Fibroblast of skin of abdomen (primary cell): ENCODE data around the gene SH3RF3.

Source experiments
- DNase-seq: peaks from one replicate; pipeline ENCODE4 v3.0.0-alpha.2; 2013

Gene SH3RF3

GRCh38 chr2:109288544-109289368, 159.8 kb downstream of the SH3RF3 start:
- DNase-seq: no peak

GRCh38 chr2:109289504-109290222, 160.7 kb downstream of the SH3RF3 start:
- no peak for DNase-seq

DNA sequence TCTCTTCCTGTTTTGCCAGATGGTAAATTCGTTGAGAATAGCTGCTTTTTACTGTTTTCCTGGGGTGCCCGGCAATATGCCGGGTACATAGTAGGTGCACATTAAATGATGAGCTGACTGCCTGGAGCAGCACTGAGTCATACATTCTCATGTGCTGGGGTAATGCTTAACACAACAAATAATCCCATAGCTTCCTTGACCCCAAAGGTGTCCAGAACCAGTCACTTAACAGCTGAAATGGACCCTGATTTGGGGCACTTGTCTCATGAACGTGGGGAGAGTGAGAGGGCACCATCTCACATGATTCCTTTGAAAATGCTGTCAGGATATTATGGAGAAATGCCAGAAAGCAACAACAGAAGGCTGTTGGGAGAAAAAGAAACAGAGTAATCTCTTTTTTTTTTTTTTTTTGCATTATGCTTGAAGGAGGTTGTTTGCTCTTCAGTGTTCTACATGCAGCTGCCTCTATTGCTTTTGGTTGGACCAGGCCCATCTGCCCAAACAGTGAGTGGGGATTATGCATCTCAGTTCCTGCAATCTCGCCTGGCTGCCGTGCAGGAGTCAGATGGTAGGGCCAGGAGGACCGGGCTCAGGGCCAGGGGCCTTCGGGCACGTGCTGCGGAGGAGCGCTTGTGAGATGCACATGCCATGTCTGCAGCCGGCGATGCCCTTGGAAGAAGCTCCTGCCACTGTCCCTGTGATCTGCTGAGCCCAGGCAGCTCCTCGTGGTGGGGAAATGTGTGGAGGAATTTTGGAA, 162.1 kb downstream of the SH3RF3 start:
- no peak for DNase-seq

GRCh38 chr2:109292386-109292785, 163.4 kb downstream of the SH3RF3 start:
- no peak for DNase-seq

GRCh38 chr2:109293663-109294062, 164.7 kb downstream of the SH3RF3 start:
- no peak for DNase-seq

DNA sequence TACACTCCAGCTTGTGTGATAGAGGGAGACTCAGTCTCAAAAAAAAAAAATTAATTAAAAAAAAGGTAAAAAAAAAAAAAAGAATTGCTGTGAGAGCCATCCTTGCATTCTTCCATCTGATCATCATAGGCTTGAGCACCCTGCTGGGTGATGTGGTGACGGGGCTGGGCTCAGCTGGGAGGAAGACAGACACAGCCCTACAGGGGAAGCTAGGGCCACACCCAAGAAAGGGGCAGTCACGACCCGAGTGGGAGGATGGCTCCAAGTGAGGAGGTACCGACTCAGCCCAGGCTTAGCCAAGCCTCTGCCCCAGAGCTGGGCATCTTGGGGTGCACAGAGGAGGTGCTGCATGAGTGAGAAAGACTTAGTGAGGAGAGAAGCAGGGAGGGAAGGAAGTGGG, 165.5 kb downstream of the SH3RF3 start:
- no peak for DNase-seq

GRCh38 chr2:109295070-109295780, 166.2 kb downstream of the SH3RF3 start:
- DNase-seq: no peak

DNA sequence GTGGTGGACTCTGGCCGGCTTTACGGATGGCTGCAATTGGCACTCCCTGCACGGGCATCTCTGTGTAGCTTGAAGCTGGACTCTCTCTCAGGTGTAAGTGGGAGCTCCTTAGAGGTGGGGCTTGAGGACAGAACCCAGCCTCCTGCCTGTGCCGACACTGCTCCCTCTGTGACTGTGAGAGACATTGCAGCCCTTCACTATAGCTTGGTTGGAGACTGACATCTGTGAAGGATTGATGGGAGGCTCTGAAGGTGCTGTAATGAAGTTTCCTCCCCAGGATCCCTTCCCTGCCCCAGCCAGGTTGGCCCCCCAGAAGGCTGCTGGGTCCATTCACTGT, 166.7 kb downstream of the SH3RF3 start:
- DNase-seq: no peak

GRCh38 chr2:109297566-109298490, 168.8 kb downstream of the SH3RF3 start:
- DNase-seq: no peak

GRCh38 chr2:109298851-109299250, 169.8 kb downstream of the SH3RF3 start:
- no peak for DNase-seq

GRCh38 chr2:109299536-109299935, 170.5 kb downstream of the SH3RF3 start:
- no peak for DNase-seq

- no peak for DNase-seq
Observed at GRCh38 chr2:109300582-109300981, 171.6 kb downstream of the SH3RF3 start.

GRCh38 chr2:109301746-109302145, 172.7 kb downstream of the SH3RF3 start:
- DNase-seq: no peak

DNA sequence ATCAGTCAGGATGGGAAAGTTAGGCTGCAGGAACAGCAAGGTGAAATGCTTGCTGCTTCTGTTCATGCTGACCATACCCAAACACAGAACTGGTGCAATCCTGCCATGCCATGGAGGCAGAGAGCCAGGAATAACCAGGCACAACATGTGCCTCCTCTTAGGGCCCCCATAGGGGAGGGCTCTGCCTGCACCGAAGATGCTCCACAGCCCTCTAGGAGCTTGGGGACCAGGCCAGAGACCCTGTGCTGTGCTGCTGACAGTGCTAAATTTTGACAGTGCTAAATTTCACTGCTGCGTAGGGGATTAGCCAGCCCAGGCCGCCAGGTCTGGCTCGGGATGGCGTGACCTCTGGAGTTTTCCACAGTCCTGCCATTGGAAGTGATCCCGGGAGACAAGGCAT, 173.3 kb downstream of the SH3RF3 start:
- no peak for DNase-seq

- DNase-seq: no peak
Observed at GRCh38 chr2:109304242-109304641, 175.2 kb downstream of the SH3RF3 start.

- DNase-seq: no peak
Observed at GRCh38 chr2:109304731-109305470, 175.9 kb downstream of the SH3RF3 start.

DNA sequence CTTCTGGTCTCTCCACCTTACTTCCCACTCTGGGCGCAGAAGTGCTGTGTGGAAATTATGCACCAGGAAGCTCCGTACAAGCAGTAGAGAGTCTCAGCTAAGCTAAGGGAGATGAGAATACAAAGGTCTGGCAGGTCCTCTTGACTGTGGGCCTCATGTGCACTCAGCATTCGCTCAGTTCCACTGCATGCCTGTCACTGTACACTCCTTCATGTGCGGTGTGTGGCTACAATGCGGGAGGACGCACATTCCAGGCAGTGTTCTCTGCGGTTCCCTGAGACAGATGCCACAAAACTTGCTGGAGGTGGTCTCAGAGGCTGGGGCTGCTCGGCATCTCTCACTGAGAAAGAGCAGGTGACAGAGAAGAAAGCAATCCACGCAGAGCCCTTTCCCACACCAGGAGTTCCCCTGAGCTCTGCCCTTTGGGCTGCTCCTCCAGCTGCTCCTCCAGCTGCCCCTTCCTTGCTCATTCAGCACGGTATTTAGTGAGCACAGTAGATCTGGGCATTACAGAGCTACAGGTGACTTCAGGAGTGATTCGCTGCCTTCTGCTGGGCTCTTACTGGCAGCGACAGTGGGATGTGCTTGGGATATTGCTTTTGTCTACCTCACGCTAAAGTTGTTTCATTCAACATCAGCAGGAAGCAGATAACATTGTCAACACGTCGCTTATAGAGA, 176.6 kb downstream of the SH3RF3 start:
- DNase-seq: no peak

DNA sequence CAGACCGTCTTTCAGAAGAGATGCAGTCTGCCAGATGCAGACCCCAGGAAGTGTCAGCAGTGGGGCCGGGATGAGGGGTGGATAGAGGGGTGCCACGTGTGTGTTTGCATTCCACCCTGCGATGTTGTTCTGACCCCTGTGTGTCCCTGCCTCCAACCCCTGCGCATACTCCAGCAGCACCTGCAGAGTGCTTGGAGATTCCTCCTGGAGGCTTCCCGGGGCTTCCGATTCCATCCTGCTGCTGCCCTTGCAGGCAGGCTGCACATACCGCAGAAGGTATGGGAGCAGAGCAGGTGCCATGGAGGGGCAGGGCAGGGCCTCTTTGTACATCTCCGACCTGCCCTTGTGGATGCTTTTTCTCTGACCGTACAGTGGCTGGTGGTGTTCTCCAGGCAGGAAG, 177.2 kb downstream of the SH3RF3 start:
- no peak for DNase-seq

- DNase-seq: no peak
Observed at GRCh38 chr2:109311771-109312170, 182.8 kb downstream of the SH3RF3 start.

GRCh38 chr2:109312902-109313301, 183.9 kb downstream of the SH3RF3 start:
- DNase-seq: no peak
